GM04504 (cell line): ENCODE data around the gene UBASH3A.

Source experiments
- DNase-seq: peaks from one replicate; pipeline ENCODE4 v3.0.0-alpha.2; 2012; ENCODE audit warnings: low read depth

Gene UBASH3A

GRCh38 chr21:42491328-42491727 is 87.6 kb downstream of the UBASH3A start:
- no peak for DNase-seq

GRCh38 chr21:42492201-42492600 is 88.5 kb downstream of the UBASH3A start:
- DNase-seq = no peak

DNA sequence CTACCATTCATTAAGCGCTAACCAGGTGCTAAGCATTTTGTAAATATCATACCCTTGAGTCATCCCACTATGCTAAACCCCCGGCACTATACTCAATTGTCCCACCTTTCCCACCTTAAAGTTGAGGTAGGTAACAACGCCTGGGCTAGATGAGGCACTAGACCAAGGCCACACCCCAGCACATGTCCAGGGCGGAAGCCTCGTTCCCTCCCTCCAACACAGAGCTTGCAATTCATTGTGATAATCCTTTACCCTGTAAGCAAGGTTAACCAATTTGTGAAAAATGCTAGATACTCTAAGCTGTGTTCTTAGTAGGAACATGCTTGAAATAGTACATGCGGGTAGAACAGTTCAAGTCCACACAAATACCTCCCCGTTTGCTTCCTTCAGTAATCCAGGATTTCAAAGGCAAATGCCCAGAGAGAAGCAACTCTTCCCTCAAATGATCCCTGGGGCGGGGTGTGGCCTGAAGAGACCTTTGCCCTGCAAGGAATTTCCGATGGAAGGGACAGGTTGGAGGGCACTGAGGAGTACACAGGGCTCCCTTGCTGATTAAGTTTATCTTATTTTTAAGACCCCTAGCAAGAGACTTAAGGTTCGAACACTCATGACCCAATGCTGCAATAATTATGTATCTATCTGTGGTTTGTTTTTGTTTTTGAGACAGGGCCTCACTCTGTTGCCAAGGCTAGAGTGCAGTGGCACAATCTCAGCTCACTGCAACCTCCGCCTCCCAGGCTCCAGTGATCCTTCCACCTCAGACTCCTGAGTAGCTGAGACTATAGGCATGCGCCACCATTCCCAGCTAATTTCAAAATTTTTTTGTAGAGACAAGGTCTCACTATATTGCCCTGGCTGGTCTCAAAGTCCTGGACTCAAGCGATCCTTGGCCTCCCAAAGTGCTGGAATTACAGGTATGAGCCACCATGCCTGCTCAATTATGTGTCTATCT is 89.7 kb downstream of the UBASH3A start:
- DNase-seq = no peak

DNA sequence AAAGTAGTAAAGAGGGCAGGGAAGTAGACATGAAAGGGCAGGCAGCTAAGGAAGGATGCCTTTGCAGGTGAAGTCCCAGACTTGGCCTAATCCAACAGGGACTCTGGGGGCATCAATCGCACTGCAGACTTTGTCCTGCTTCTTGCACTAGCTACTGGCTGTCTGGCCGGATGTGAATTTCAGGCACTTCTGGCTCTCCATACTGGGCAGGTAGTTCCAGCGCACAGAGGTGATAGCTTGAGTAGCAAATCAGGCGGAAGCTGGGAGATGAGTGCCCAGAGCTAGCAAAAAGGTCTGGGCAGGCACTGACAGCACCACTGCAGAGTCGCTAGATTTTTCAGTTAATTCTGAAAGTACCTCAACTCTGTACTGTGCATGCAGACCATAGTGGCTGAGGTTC is 91.3 kb downstream of the UBASH3A start:
- no peak for DNase-seq

- no peak for DNase-seq
These were observed 92.0 kb downstream of the UBASH3A start for GRCh38 chr21:42495765-42496119.

GRCh38 chr21:42496120-42496838 is 92.6 kb downstream of the UBASH3A start, which contains the start of gene RSPH1:
Gene RSPH1 (minus strand): TSS chr21:42496224. CDS start chr21:42496186, 38 bp downstream.
- peak; percentile 93 for DNase-seq

- DNase-seq = no peak
These were observed 93.1 kb downstream of the UBASH3A start for GRCh38 chr21:42496839-42497202.
